Measurements from ENCODE around the gene B4GALNT1.
"Not testable (repeated sequence)": the region's sequence is repeated elsewhere in the genome, so short reads cannot be mapped to it uniquely, and the experiment has no call there.

B4GALNT1 gene

GRCh38 chr12:57654042-57654441 is 21.0 kb upstream of the B4GALNT1 start:
- H3K27me3 Mint-ChIP-seq (ENCODE audit: low read depth), result peaks cover 5% of the 10 kb centered on the region
- TF ChIP-seq, protein P1, sequence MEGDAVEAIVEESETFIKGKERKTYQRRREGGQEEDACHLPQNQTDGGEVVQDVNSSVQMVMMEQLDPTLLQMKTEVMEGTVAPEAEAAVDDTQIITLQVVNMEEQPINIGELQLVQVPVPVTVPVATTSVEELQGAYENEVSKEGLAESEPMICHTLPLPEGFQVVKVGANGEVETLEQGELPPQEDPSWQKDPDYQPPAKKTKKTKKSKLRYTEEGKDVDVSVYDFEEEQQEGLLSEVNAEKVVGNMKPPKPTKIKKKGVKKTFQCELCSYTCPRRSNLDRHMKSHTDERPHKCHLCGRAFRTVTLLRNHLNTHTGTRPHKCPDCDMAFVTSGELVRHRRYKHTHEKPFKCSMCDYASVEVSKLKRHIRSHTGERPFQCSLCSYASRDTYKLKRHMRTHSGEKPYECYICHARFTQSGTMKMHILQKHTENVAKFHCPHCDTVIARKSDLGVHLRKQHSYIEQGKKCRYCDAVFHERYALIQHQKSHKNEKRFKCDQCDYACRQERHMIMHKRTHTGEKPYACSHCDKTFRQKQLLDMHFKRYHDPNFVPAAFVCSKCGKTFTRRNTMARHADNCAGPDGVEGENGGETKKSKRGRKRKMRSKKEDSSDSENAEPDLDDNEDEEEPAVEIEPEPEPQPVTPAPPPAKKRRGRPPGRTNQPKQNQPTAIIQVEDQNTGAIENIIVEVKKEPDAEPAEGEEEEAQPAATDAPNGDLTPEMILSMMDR (IDR thresholded peaks at IDR 0.05; ENCODE audit: unreplicated experiment in 3 of 3), result no peak
- H3K4me3 Mint-ChIP-seq, result no peak overlapping the region
- H3K4me1 Mint-ChIP-seq, result no peaks in the 10 kb centered on the region
- H3K36me3 Mint-ChIP-seq (ENCODE audit: low read depth), result peaks cover 3% of the 10 kb centered on the region
- H3K9me3 Mint-ChIP-seq, result peaks cover 22% of the 10 kb centered on the region
- H3K27ac Mint-ChIP-seq, result no peak overlapping the region

DNA sequence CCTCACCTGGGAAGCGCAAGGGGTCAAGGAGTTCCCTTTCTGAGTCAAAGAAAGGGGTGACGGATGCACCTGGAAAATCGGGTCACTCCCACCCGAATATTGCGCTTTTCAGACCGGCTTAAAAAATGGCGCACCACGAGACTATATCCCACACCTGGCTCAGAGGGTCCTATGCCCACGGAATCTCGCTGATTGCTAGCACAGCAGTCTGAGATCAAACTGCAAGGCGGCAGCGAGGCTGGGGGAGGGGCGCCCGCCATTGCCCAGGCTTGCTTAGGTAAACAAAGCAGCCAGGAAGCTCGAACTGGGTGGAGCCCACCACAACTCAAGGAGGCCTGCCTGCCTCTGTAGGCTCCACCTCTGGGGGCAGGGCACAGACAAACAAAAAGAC is 13.7 kb upstream of the B4GALNT1 start:
- H3K27ac Mint-ChIP-seq; H3K27me3 Mint-ChIP-seq (ENCODE audit: low read depth); H3K4me3 Mint-ChIP-seq; H3K4me1 Mint-ChIP-seq; H3K9me3 Mint-ChIP-seq; H3K36me3 Mint-ChIP-seq (ENCODE audit: low read depth): not testable (repeated sequence)

DNA sequence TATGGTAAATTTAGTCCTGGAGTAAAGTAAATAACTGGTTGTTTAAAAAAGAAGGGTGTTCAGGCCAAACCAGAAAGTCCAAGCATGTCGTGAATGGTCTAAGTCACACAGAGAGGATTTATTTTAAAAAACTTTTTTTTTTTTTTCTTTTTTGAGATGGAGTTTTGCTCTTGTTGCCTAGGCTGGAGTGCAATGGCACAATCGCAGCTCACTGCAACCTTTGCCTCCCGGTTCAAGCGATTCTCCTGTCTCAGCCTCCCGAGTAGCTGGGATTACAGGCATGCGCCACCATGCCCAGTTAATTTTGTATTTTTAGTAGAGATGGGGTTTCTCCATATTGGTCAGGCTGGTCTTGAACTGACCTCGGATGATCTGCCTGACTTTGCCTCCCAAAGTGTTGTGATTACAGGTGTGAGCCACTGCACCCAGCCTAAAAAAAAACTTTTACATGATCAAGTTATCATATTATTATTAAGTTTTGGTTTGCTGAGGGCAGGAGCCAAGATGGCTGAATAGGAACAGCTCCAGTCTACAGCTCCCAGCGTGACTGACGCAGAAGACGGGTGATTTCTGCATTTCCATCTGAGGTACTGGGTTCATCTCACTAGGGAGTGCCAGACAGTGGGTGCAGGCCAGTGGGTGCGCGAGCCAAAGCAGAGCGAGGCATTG is 13.1 kb upstream of the B4GALNT1 start:
- H3K4me1 Mint-ChIP-seq; H3K36me3 Mint-ChIP-seq (ENCODE audit: low read depth); H3K27ac Mint-ChIP-seq; H3K9me3 Mint-ChIP-seq; H3K4me3 Mint-ChIP-seq: not testable (repeated sequence)
- H3K27me3 Mint-ChIP-seq (ENCODE audit: low read depth), result peaks cover 13% of the 10 kb centered on the region

GRCh38 chr12:57641699-57642442 is 8.9 kb upstream of the B4GALNT1 start:
- Mint-ChIP-seq H3K27me3 (ENCODE audit: low read depth) (peaks cover 48% of the 10 kb centered on the region), H3K36me3 (ENCODE audit: low read depth) (no peaks in the 10 kb centered on the region), H3K4me3 (no peak overlapping the region), H3K4me1 (no peaks in the 10 kb centered on the region), H3K9me3 (peaks cover 10% of the 10 kb centered on the region), H3K27ac (no peak overlapping the region)
- TF ChIP-seq, protein P1 (IDR thresholded peaks at IDR 0.05; ENCODE audit: unreplicated experiment in 3 of 3), result no peak

DNA sequence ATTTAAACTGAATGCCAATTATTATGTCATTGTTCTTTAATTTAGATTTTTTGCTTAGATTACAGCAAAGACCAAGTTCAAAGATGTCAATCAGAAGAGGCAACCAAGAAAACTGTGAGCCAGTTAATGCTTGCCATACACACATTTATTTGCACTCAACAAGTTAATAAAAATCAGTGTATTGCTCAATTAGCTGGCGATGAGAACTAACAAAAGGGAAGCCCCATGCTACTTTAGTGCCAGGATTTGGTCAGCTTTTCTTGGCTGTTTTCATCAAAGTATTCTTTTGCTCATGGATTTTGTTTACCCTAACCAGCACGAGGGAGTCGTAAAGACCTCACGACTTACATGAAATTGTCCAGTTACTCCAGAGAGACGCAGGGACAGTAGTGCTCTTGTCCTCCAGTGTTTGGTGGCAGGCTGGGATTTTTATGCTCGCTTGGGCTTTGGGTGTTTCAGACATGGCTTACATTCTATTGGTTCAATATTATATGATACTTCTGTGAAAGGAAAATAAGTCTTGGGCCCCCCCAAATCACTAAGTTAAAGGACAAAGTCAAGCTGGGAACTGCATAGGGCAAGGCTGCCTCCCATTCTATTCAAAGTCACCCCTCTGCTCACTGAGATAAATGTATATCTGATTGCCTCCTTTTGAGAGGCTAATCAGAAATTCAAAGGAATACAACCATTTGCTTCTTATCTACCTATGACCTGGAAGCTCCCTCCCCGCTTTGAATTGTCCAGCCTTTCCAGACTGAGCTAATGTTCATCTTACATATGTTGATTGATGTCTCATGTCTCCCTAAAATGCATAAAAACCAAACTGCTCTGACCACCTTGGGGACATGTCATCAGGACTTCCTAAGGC is 7.4 kb upstream of the B4GALNT1 start:
- Mint-ChIP-seq H3K4me3 (no peak overlapping the region), H3K36me3 (ENCODE audit: low read depth) (no peaks in the 10 kb centered on the region), H3K27ac (no peak overlapping the region), H3K27me3 (ENCODE audit: low read depth) (peaks cover 52% of the 10 kb centered on the region), H3K9me3 (peaks cover 5% of the 10 kb centered on the region), H3K4me1 (no peaks in the 10 kb centered on the region)
- TF ChIP-seq, protein P1 (IDR thresholded peaks at IDR 0.05; ENCODE audit: unreplicated experiment in 3 of 3), result no peak

- Mint-ChIP-seq H3K27ac (no peak overlapping the region), H3K4me3 (no peak overlapping the region), H3K27me3 (ENCODE audit: low read depth) (peaks cover 74% of the 10 kb centered on the region), H3K4me1 (no peaks in the 10 kb centered on the region), H3K36me3 (ENCODE audit: low read depth) (no peaks in the 10 kb centered on the region), H3K9me3 (peaks cover 2% of the 10 kb centered on the region)
- TF ChIP-seq, protein P1 (IDR thresholded peaks at IDR 0.05; ENCODE audit: unreplicated experiment in 3 of 3), result no peak
Measured at GRCh38 chr12:57638096-57638495, 5.1 kb upstream of the B4GALNT1 start.
